Nephron (organoid): Measurements from ENCODE around the gene GNAS-AS1.
A peak's percentile ranks its signal among the peaks of the same experiment; 100 is the strongest.
"Not testable (repeated sequence)": the region's sequence is repeated elsewhere in the genome, so short reads cannot be mapped to it uniquely, and the experiment has no call there.

Source experiments
- H3K27ac Mint-ChIP-seq, 3 experiments: 2 replicates each; pipeline ENCODE4 v1.8.0; 2020; ENCODE audit warnings: mixed read lengths in 3 of 3, mild to moderate bottlenecking in 2 of 3, moderate library complexity in 1 of 3
- H3K27me3 Mint-ChIP-seq: 2 replicates; pipeline ENCODE4 v1.8.0; 2021; ENCODE audit warnings: low read depth, mild to moderate bottlenecking, moderate library complexity, mixed read lengths
- H3K36me3 Mint-ChIP-seq: 2 replicates; pipeline ENCODE4 v1.8.0; 2020; ENCODE audit warnings: low read depth, mixed read lengths
- H3K4me1 Mint-ChIP-seq: 2 replicates; pipeline ENCODE4 v1.8.0; 2020; ENCODE audit warnings: mixed read lengths
- H3K4me3 Mint-ChIP-seq, 3 experiments: 2 replicates each; pipeline ENCODE4 v1.8.0; 2020; ENCODE audit warnings: mild to moderate bottlenecking in 3 of 3, mixed read lengths in 3 of 3, moderate library complexity in 2 of 3
- H3K9me3 Mint-ChIP-seq: 2 replicates; pipeline ENCODE4 v1.8.0; 2020; ENCODE audit warnings: mixed read lengths
- CTCF ChIP-seq, 3 experiments: fragments of 200-600 bp; sonication (generic); IDR thresholded peaks; one replicate each; pipeline ENCODE4 v1.5.0; 2021; ENCODE audit warnings: antibody characterized with exemption in 3 of 3; ENCODE audit not compliant: unreplicated experiment in 3 of 3

Gene GNAS-AS1

GRCh38 chr20:58836616-58837204 is 14.0 kb downstream of the GNAS-AS1 start:
- Mint-ChIP-seq H3K4me1 (peaks cover 40% of the 10 kb centered on the region), H3K36me3 (peaks cover 37% of the 10 kb centered on the region), H3K9me3 (no peaks in the 10 kb centered on the region), H3K27ac (peak overlapping the region in 1 of 3 experiments; percentile 14), H3K27me3 (peaks cover 57% of the 10 kb centered on the region), H3K4me3 (peak overlapping the region in 1 of 3 experiments; percentile 63)
- no peak for TF ChIP-seq CTCF (IDR thresholded peaks at IDR 0.05; ENCODE audit: unreplicated experiment in 3 of 3)

- H3K36me3 Mint-ChIP-seq = peaks cover 30% of the 10 kb centered on the region
- H3K9me3 Mint-ChIP-seq = no peaks in the 10 kb centered on the region
- H3K4me1 Mint-ChIP-seq = peaks cover 42% of the 10 kb centered on the region
- H3K27me3 Mint-ChIP-seq = peaks cover 42% of the 10 kb centered on the region
- H3K4me3 Mint-ChIP-seq = no peak overlapping the region
- TF ChIP-seq CTCF (IDR thresholded peaks at IDR 0.05; ENCODE audit: unreplicated experiment in 3 of 3) = no peak
- no peak overlapping the region for H3K27ac Mint-ChIP-seq
These were observed 15.5 kb downstream of the GNAS-AS1 start for GRCh38 chr20:58835231-58835630.

GRCh38 chr20:58833921-58834320 is 16.8 kb downstream of the GNAS-AS1 start:
- peaks cover 31% of the 10 kb centered on the region for H3K36me3 Mint-ChIP-seq
- peaks cover 31% of the 10 kb centered on the region for H3K27me3 Mint-ChIP-seq
- no peaks in the 10 kb centered on the region for H3K9me3 Mint-ChIP-seq
- no peak overlapping the region for H3K27ac Mint-ChIP-seq
- no peak for TF ChIP-seq CTCF (IDR thresholded peaks at IDR 0.05; ENCODE audit: unreplicated experiment in 3 of 3)
- H3K4me1 Mint-ChIP-seq = peaks cover 53% of the 10 kb centered on the region
- no peak overlapping the region for H3K4me3 Mint-ChIP-seq

- no peak overlapping the region for H3K27ac Mint-ChIP-seq
- peaks cover 20% of the 10 kb centered on the region for H3K27me3 Mint-ChIP-seq
- H3K9me3 Mint-ChIP-seq = no peaks in the 10 kb centered on the region
- peaks cover 28% of the 10 kb centered on the region for H3K36me3 Mint-ChIP-seq
- no peak for TF ChIP-seq CTCF (IDR thresholded peaks at IDR 0.05; ENCODE audit: unreplicated experiment in 3 of 3)
- no peak overlapping the region for H3K4me3 Mint-ChIP-seq
- H3K4me1 Mint-ChIP-seq = peaks cover 65% of the 10 kb centered on the region
These were observed 18.2 kb downstream of the GNAS-AS1 start for GRCh38 chr20:58832457-58832856.

GRCh38 chr20:58829531-58829941 is 21.2 kb downstream of the GNAS-AS1 start:
- Mint-ChIP-seq H3K36me3 (peaks cover 28% of the 10 kb centered on the region), H3K27me3 (peaks cover 4% of the 10 kb centered on the region), H3K9me3 (no peaks in the 10 kb centered on the region), H3K4me3 (peak overlapping the region in 1 of 3 experiments; percentile 60), H3K4me1 (peaks cover 69% of the 10 kb centered on the region), H3K27ac (peak overlapping the region; percentile 14 to 70 (median 24))
- no peak for TF ChIP-seq CTCF (IDR thresholded peaks at IDR 0.05; ENCODE audit: unreplicated experiment in 3 of 3)

GRCh38 chr20:58828804-58829203 is 21.9 kb downstream of the GNAS-AS1 start:
- peaks cover 28% of the 10 kb centered on the region for H3K36me3 Mint-ChIP-seq

More at GRCh38 chr20:58828804-58829203, 21.9 kb downstream of the GNAS-AS1 start:
- H3K27ac Mint-ChIP-seq = peak overlapping the region in 2 of 3 experiments; percentile 14 to 70
- not testable (repeated sequence) for H3K27me3 Mint-ChIP-seq, H3K9me3 Mint-ChIP-seq
- H3K4me3 Mint-ChIP-seq = peak overlapping the region in 1 of 3 experiments; percentile 60
- peaks cover 67% of the 10 kb centered on the region for H3K4me1 Mint-ChIP-seq
